Subcutaneous adipose tissue (tissue), 4 donors: Measurements from ENCODE around the gene SOX8. TPM values are rescaled to one million over a fixed set of nuclear protein-coding genes. Genes with fewer than 3 reads are reported as not detected.

Source experiments
- CTCF ChIP-seq: fragments of 450-650 bp; IDR thresholded peaks from one replicate; pipeline ENCODE4 v1.5.1; 2016; ENCODE audit warnings: low read depth, mild to moderate bottlenecking, control low read depth, antibody characterized with exemption, moderate library complexity
- total RNA-seq, 4 donors: library from RNA; depleted of rRNA; stranded (reverse); fragments of >200 nt; gene quantifications; one replicate each; pipeline ENCODE4 v1.1.0, GENCODE V29; 2016

SOX8 gene
- total RNA-seq, 4 donors from 2014 or later: 1.0 TPM; not detected in 3

DNA sequence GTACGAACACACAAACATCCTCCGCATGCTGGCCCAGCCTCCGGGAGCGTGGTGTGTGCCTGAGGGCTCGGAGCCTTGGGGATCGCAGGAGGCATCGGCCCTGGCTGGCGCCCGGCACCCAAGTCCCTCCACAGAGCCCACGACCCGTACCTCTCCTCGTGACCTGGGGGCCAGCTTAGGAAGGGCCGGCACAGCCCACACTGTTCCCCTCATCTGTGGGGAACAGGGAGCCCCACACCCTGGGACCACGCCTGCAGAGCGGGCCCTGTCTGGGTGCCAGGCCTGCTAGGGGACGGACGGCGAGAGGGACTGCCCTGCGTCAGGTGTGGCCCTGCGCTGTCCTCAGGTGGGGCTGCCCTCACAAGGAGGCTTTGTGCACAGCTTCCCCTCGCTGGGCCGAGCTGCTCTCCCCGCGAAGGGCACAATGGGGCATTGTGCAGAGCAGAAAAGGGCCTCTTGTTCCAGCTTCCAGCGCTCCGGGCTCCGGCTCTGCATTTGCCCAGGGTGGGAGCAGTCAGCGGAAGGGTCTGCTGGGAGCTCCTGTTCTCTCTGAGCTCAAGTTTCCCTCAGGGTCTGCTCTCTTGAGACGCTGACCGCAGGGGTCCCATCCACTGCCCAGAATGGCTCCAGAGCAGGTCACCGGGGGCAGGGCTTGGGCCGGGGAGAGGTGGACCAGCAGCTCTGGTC is 9.1 kb upstream of the SOX8 start:
- TF ChIP-seq CTCF: no peak

DNA sequence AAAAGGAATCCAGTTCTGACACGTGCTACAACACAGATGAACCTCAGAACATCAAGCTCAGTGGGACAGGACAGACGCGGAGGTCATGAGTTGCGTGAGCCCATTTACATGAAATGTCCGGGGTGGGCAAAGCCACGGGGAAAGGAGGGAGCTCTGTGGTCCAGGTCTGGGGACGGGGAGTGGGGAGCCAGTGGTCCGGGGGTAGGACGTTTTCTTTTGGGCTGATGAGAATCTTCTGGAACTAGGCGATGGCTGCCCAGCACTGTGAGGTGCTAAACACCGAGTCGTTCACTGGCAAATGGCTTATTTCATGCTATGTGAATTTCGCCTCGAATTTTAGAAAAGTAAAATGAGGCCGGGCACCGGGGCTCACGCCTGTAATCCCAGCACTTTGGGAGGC is 8.2 kb upstream of the SOX8 start:
- no peak for TF ChIP-seq CTCF

- no peak for TF ChIP-seq CTCF
Measured at GRCh38 chr16:974001-974601, 7.5 kb upstream of the SOX8 start.

- TF ChIP-seq CTCF: no peak
Measured at GRCh38 chr16:974611-975261, 6.8 kb upstream of the SOX8 start.

GRCh38 chr16:975291-975690 is 6.3 kb upstream of the SOX8 start:
- no peak for TF ChIP-seq CTCF

DNA sequence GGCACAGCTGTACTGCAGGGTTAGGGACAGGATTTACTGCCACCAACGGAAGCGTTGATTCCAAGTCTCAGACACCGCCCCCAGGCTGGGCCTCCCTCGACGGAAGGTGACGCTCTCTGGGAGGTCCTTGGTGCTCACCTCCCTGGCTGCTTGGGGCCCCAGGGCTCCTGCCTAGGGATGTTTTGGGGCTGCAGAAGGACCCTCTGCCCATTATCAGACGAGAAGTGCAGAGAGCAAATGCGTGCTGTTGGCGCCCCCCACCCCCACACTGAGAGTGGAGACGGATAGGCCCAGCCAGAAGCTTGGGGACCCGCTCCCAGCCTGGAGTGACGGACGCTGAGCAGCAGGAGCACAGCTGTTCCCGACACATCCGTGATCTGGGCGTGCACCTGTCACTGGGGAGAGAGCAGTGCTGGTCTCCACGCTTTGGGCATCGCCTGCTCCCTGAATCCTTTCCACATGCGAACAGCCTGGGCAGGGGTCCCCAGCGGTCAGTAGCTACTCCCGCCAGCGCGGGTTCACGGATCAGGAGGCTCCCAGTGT is 5.1 kb upstream of the SOX8 start:
- no peak for TF ChIP-seq CTCF

DNA sequence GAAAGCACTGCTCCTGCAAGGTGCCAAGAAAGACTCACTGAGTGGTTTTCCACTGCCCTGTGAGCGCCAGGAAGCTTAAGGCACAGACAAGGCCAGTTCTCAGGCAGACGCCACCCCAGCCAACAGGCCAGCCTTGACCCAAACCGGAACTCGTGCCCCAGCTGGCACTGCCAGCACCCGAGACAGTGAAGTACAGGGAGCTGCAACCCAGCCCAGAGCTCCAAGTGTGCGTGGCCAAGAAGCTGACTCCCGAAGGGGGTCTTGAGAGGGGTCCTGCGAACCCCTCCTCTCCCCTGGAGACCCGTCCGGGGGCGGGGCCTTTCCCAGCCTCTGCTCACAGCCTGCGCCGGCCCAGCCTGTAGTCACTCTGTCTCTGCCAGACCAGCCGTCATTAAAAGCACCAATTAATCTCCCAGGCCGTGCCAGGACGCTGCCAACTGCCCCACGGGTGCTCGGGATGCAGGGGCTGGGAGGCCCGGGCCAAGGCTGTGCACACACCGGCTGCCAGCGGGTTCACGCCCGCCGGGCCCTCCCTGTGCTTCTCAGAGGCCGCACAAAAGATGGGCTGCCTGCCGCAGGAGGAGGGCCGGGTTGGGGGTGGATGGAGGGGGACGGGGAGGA is 4.4 kb upstream of the SOX8 start:
- TF ChIP-seq CTCF: no peak
